Measurements from ENCODE around the gene ANKS1B.

ANKS1B gene

GRCh38 chr12:99110868-99111267 lies 873.9 kb downstream of the ANKS1B start:
- DNase-seq = no peak

GRCh38 chr12:99110212-99110611 lies 874.5 kb downstream of the ANKS1B start:
- DNase-seq = no peak

- no peak for DNase-seq
Measured at GRCh38 chr12:99108924-99109323, 875.8 kb downstream of the ANKS1B start.

GRCh38 chr12:99099786-99100185 lies 885.0 kb downstream of the ANKS1B start:
- no peak for DNase-seq

GRCh38 chr12:99097171-99097570 lies 887.6 kb downstream of the ANKS1B start:
- no peak for DNase-seq

- no peak for DNase-seq
Measured at GRCh38 chr12:99093166-99093565, 891.6 kb downstream of the ANKS1B start.

GRCh38 chr12:99092100-99092851 lies 892.5 kb downstream of the ANKS1B start:
- DNase-seq = no peak

DNA sequence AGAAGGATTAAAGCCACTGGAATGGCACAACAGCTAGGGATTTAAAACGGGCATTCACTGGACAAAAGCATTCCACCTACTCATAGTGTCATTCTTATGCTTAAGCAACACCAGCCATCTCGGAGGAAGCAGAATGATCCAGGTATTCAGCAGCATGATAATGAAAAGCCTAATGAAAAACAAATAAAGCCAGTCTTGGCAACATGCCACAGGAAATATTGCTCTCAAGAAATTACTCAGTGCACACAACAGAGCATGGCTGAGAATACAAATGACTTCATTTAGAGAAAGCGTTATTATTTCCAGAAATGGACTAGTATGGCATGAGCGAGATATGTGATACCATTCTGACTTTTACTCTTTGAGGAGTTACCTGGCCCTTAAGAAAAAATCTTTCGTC lies 897.5 kb downstream of the ANKS1B start:
- DNase-seq = no peak

- DNase-seq = no peak
Measured at GRCh38 chr12:99079811-99080210, 904.9 kb downstream of the ANKS1B start.

DNA sequence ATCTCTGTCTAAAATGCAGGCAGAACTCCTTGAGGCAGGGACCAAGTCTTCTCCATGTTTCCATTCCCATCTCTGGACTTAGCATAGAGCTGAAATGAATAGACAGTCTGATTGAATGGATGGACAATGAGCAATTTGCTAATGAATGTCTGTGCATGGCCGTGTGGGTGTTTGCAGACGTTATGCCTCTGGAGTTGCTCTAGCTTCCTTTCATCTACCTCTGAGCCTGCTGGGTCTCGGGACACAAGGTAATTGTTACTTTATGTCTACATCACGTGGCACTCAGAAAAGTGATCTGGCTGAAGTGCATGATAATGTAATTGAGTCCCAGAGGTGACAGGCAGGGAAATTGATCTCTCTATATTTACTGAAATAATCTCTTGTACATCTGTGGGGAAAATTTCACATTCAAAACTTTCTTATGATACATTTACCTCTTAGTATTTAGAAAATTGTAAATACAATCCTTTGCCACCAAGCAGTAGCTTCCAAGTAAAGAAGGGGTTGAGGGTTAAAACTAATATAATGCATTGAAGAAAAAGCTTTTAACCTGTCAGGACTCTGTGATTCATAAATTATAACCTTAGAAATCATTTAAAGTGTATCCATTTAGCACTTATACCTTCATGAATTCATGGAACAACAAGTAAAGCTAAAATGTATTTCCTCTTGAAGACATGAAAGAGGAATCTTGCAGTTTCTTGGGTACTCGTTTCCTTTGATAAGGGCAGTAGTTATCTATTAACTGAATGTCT lies 915.6 kb downstream of the ANKS1B start:
- DNase-seq = no peak

DNA sequence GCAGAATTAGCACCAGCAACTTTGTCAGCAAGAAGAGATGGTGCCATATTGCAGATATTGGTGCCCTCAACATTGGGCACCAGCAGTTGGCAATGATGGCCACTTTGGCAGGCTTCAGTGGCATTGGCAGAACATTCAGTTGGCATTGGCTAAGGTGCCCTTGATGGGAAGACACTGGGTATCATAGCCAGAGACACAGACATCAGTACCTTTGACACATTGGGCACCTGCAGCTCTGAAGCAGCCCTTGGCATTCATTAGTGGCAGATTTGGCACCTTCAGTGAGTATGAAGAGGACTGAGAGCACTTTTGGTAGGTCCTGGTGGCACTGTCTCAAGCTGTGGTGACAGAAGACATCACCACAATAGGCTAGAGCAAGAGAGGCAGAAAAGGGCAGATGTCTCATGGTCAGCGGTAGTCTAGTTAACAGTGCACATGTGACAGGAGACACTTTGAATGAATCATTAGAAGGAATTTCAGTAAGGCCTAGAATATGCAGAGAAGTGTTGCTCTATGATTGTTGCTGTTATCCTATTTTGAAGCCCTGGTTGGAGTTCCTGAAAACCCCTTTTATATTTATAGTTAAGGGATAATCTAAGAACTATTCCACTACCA lies 917.5 kb downstream of the ANKS1B start:
- no peak for DNase-seq

GRCh38 chr12:99066726-99067125 lies 918.0 kb downstream of the ANKS1B start:
- DNase-seq = no peak

- no peak for DNase-seq
Measured at GRCh38 chr12:99063182-99063581, 921.6 kb downstream of the ANKS1B start.

- no peak for DNase-seq
Measured at GRCh38 chr12:99059824-99060511, 924.8 kb downstream of the ANKS1B start.

DNA sequence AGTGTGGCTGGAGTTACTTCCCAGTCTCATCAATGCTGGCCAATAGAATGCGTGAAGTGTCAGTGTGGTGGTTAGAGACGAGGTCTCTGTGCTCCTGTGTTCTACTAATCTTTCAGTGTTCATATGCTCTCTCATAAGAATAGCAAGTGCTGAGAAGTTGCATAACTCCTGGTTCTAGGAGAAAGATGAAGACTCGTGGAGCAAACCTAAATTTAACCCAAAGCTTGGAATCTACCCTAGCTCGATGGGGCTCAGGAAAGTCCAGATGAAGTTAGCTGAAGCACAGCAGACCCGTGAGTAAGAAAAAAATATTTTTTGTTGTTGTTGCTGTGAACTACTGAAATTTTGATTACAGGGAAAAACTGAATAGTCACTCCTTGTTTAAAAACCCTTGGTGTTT lies 927.1 kb downstream of the ANKS1B start:
- DNase-seq = no peak

DNA sequence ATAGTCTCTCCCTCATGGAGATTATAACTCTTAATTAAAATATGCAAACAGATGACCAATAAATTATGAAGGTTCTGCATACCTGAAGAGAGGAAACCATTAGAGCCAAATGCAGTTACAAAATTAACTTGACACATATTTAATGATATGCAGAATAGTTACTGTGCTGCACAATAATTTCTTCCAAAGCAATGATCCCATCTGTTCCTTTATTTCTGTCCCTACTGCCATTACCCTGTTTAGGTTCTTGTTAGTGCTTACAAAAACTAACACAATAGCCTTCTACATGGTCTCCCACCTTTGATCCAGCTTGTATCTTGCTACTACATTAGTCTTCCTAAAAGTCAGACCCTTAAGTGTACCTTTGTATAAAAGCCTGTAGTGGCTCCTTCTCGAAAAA lies 928.5 kb downstream of the ANKS1B start:
- no peak for DNase-seq

DNA sequence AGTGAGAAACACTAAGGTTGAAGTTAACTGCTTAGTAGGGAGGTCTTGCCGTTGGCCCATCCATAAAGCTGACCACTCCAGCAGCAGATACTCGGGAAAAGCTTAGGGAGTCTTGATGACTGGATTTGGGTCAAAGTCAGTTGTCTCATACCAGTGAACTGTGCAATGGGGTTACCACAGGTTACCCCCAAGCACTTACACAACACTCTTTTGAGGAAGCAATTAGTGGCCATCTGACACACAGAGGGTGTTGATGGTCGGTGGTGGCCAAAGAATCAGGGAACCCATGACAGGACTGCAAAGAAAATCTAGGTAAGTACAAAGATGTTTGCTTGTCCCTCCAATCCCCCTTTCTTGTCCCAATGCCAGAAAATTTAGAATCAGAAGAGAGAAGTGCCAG lies 929.4 kb downstream of the ANKS1B start:
- DNase-seq = no peak

- DNase-seq = no peak
Measured at GRCh38 chr12:99054601-99055128, 930.1 kb downstream of the ANKS1B start.

- no peak for DNase-seq
Measured at GRCh38 chr12:99053616-99054362, 930.9 kb downstream of the ANKS1B start.

GRCh38 chr12:99049774-99050173 lies 935.0 kb downstream of the ANKS1B start:
- no peak for DNase-seq

DNA sequence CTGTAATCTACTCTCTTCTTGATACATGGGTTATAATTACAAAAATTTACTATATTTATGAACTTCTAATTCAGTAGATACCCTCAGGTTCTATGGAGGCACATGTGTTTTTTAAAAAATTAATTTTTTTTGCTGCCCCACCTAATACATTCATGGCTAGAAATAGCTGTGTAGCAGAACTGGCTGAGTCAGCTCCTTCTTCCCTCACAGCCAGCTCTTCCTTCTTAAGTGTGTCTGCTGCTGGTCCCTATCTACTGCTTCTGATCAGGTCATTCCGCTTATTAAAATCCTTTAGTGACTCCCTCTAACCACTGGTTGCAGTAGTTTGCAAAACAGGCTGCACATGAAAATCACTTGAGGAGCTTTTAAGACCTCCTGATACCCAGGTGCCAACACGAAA lies 939.6 kb downstream of the ANKS1B start:
- DNase-seq = no peak

DNA sequence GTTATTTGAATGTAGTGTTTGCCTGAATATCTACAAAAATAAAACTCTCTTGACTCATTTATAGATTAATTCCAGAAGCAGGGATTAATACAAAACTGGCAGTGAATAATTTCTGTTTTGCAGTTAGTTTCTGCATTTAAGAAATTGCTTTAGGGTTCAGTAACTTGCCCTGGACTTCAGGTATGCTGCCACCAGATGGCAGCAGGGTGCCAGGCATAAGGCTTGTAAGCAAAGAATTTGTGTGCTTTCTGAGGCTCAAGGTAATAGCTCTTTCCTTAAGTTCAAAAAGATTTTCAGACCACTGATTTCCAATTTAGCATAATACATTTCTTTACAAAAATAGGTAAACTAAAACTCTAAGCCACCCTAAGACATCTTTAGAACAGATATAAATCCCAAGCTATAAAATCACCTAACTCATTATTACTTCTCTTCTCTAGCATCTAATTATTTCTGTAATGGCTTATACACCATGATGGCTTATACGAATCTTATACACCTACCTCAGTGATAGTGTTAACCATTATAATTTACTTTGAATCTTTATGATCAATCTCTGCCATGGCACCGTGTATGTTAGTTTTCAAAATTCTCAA lies 941.3 kb downstream of the ANKS1B start:
- DNase-seq = peak; percentile 62
